CD14-positive monocyte (primary cell): ENCODE measurements around the gene ZNF879. TPM values are rescaled to one million over a fixed set of nuclear protein-coding genes. Genes with fewer than 3 reads are reported as not detected.
A peak's percentile ranks its signal among the peaks of the same experiment; 100 is the strongest.

Source experiments
- DNase-seq, 3 donors: peaks; one replicate each; pipeline ENCODE4 v3.0.0-alpha.2; 2011 to 2022
- H2AFZ ChIP-seq: 2 replicates; pipeline ENCODE4 v1.6.0; 2012; ENCODE audit warnings: mild to moderate bottlenecking, low read depth, low read length, inconsistent platforms; ENCODE audit not compliant: insufficient read depth, poor library complexity, severe bottlenecking
- H3K27ac ChIP-seq, 2 donors: 1 replicate in 1 of 2; 2 replicates in 1 of 2; pipeline ENCODE4 v1.5.1; 2012 to 2013; ENCODE audit warnings: low read length in 2 of 2, control low read depth in 1 of 2, inconsistent platforms in 1 of 2, low read depth in 1 of 2, mild to moderate bottlenecking in 1 of 2
- H3K27me3 ChIP-seq, 2 donors: one replicate each; pipeline versions ENCODE4 v1.6.0 to v1.6.1; 2011 to 2013; ENCODE audit warnings: low read length in 2 of 2; ENCODE audit not compliant: control insufficient read depth in 2 of 2, insufficient read depth in 2 of 2
- H3K36me3 ChIP-seq, 2 donors: replicated peaks in 1 of 2; 1 replicate in 1 of 2; 2 replicates in 1 of 2; pipeline versions ENCODE4 v1.5.1 to v1.6.1; 2012 to 2013; ENCODE audit warnings: low read length in 2 of 2, control low read depth in 1 of 2, inconsistent platforms in 1 of 2, mild to moderate bottlenecking in 1 of 2; ENCODE audit not compliant: insufficient read depth in 2 of 2, control insufficient read depth in 1 of 2
- H3K4me1 ChIP-seq, 2 donors: 1 replicate in 1 of 2; 2 replicates in 1 of 2; pipeline versions ENCODE4 v1.5.1 to v1.6.1; 2012 to 2013; ENCODE audit warnings: low read length in 2 of 2, control low read depth in 1 of 2, inconsistent platforms in 1 of 2, mild to moderate bottlenecking in 1 of 2, moderate library complexity in 1 of 2; ENCODE audit not compliant: insufficient read depth in 2 of 2, control insufficient read depth in 1 of 2
- H3K4me2 ChIP-seq: replicated peaks from 2 replicates; pipeline ENCODE3; 2012; ENCODE audit warnings: low read length, moderate library complexity, mild to moderate bottlenecking; ENCODE audit not compliant: poor library complexity, severe bottlenecking; ENCODE audit errors: extremely low read depth
- H3K4me3 ChIP-seq, 3 experiments: fragments of 200-600 bp in 1 of 3; sonication (generic) in 1 of 3; replicated peaks in 1 of 3; 1 replicate in 2 of 3; 2 replicates in 1 of 3; pipeline ENCODE4 v1.5.1; 2011 to 2013; ENCODE audit warnings: low read length in 3 of 3, mild to moderate bottlenecking in 3 of 3, control low read depth in 2 of 3, low read depth in 2 of 3, inconsistent platforms in 1 of 3, moderate library complexity in 1 of 3
- H3K79me2 ChIP-seq: 2 replicates; pipeline ENCODE4 v1.6.0; 2012; ENCODE audit warnings: mild to moderate bottlenecking, control low read depth, inconsistent platforms, low read length, moderate library complexity; ENCODE audit not compliant: insufficient read depth
- H3K9ac ChIP-seq: 2 replicates; pipeline ENCODE4 v1.6.0; 2017; ENCODE audit warnings: low read length, mild to moderate bottlenecking; ENCODE audit not compliant: insufficient read depth, poor library complexity, severe bottlenecking
- H3K9me3 ChIP-seq, 2 donors: replicated peaks in 1 of 2; 1 replicate in 1 of 2; 2 replicates in 1 of 2; pipeline versions ENCODE4 v1.5.1 to v1.6.1; 2012 to 2013; ENCODE audit warnings: low read length in 2 of 2, control low read depth in 1 of 2; ENCODE audit not compliant: control insufficient read depth in 1 of 2, insufficient read depth in 1 of 2
- H4K20me1 ChIP-seq: 2 replicates; pipeline ENCODE4 v1.6.0; 2012; ENCODE audit warnings: mild to moderate bottlenecking, low read length, control low read depth, moderate library complexity; ENCODE audit not compliant: insufficient read depth
- H3K27ac Mint-ChIP-seq, 7 donors: one replicate each; pipeline ENCODE4 v1.8.0; 2020; ENCODE audit warnings: mild to moderate bottlenecking in 7 of 7, mixed read lengths in 7 of 7, moderate library complexity in 6 of 7, inconsistent platforms in 2 of 7
- H3K27me3 Mint-ChIP-seq, 3 donors: one replicate each; pipeline ENCODE4 v1.8.0; 2021 to 2022; ENCODE audit warnings: low read depth in 3 of 3, mild to moderate bottlenecking in 3 of 3, mixed read lengths in 3 of 3, moderate library complexity in 3 of 3, inconsistent platforms in 1 of 3
- H3K36me3 Mint-ChIP-seq, 2 donors: one replicate each; pipeline ENCODE4 v1.8.0; 2020; ENCODE audit warnings: mixed read lengths in 2 of 2, inconsistent platforms in 1 of 2, mild to moderate bottlenecking in 1 of 2
- H3K4me1 Mint-ChIP-seq: one replicate; pipeline ENCODE4 v1.8.0; 2020; ENCODE audit warnings: mild to moderate bottlenecking, mixed read lengths
- H3K4me3 Mint-ChIP-seq, 2 donors: one replicate each; pipeline ENCODE4 v1.8.0; 2020; ENCODE audit warnings: mild to moderate bottlenecking in 2 of 2, mixed read lengths in 2 of 2, moderate library complexity in 1 of 2
- H3K9me3 Mint-ChIP-seq, 7 donors: one replicate each; pipeline ENCODE4 v1.8.0; 2020 to 2022; ENCODE audit warnings: mixed read lengths in 7 of 7, mild to moderate bottlenecking in 6 of 7, moderate library complexity in 6 of 7, inconsistent platforms in 2 of 7
- CTCF ChIP-seq: fragments of 200-600 bp; IDR thresholded peaks from one replicate; pipeline ENCODE4 v1.8.0; 2022; ENCODE audit warnings: antibody characterized with exemption, mild to moderate bottlenecking
- WGBS: methylation state at CpG from one replicate; pipeline ENCODE4 v1.1.5; 2013; ENCODE audit warnings: missing lambda C conversion rate; ENCODE audit not compliant: insufficient coverage; 5-methylcytosine and 5-hydroxymethylcytosine counted together
- intact Hi-C, 2 donors: fragments of 100-400 bp; cut with micrococcal nuclease; formaldehyde crosslinking; loops; one replicate each; pipeline versions ENCODE4 v1.15.0 to v1.15.1; 2023
- polyA plus RNA-seq, 3 donors: library from polyadenylated mRNA; depleted of rRNA in 1 of 3; unstranded in 2 of 3; stranded (reverse) in 1 of 3; fragments of 300-500 nt in 2 of 3; fragments of >200 nt in 1 of 3; fragmentation: Illumina TruSeq in 2 of 3; gene quantifications; 1 replicate in 2 of 3; 2 replicates in 1 of 3; pipeline ENCODE4 v1.2.3, GENCODE V29; 2012 to 2021

The ZNF879 gene
- polyA plus RNA-seq, 3 donors, result 0.61 to 1.4 (median 0.71) TPM

GRCh38 chr5:178993236-178993765, 30.3 kb upstream of the ZNF879 start:
- Histone ChIP-seq H4K20me1 (no peaks in the 10 kb centered on the region), H3K27me3 (peaks cover 0 to 35% of the 10 kb centered on the region in 2 donors), H3K36me3 (no peaks in the 10 kb centered on the region), H3K4me3 (no peak overlapping the region), H3K9ac (no peak overlapping the region), H3K9me3 (peaks cover 44 to 62% of the 10 kb centered on the region in 2 donors), H3K4me2 (no peak overlapping the region), H3K4me1 (no peaks in the 10 kb centered on the region), H2AFZ (no peak overlapping the region), H3K27ac (no peak overlapping the region), H3K79me2 (no peaks in the 10 kb centered on the region)
- no peak for DNase-seq
- Mint-ChIP-seq H3K4me1 (no peaks in the 10 kb centered on the region), H3K36me3 (no peaks in the 10 kb centered on the region), H3K9me3 (peaks cover 35 to 68% (median 51%) of the 10 kb centered on the region in 7 donors), H3K27me3 (peaks cover 33 to 46% (median 40%) of the 10 kb centered on the region in 3 donors), H3K27ac (no peak overlapping the region), H3K4me3 (peak overlapping the region in 1 of 2 donors; percentile 77)
- TF ChIP-seq CTCF, result no peak
- intact Hi-C loops, result no loop called here
- 7% methylated on average over 17 of the region's 20 CpGs for WGBS

GRCh38 chr5:178993955-178994579, 29.5 kb upstream of the ZNF879 start:
- H3K36me3 Mint-ChIP-seq, result no peaks in the 10 kb centered on the region
- H3K4me3 ChIP-seq, result no peak overlapping the region
- no peak overlapping the region for H3K9ac ChIP-seq
- H3K9me3 Mint-ChIP-seq, result peaks cover 32 to 67% (median 50%) of the 10 kb centered on the region in 7 donors
- WGBS, result 22% methylated on average over 52 of the region's 53 CpGs
- H3K36me3 ChIP-seq, result no peaks in the 10 kb centered on the region
- no peak overlapping the region for H2AFZ ChIP-seq
- no peak overlapping the region for H3K4me2 ChIP-seq
- TF ChIP-seq CTCF, result no peak
- H3K27me3 ChIP-seq, result peaks cover 0 to 35% of the 10 kb centered on the region in 2 donors
- no peak overlapping the region for H3K27ac Mint-ChIP-seq
- H3K9me3 ChIP-seq, result peaks cover 43 to 55% of the 10 kb centered on the region in 2 donors
- peaks cover 33 to 48% (median 38%) of the 10 kb centered on the region in 3 donors for H3K27me3 Mint-ChIP-seq
- no peaks in the 10 kb centered on the region for H4K20me1 ChIP-seq
- DNase-seq, result no peak
- H3K4me3 Mint-ChIP-seq, result peak overlapping the region in 1 of 2 donors; percentile 77
- H3K79me2 ChIP-seq, result no peaks in the 10 kb centered on the region
- intact Hi-C loops, result no loop called here
- H3K4me1 ChIP-seq, result no peaks in the 10 kb centered on the region
- H3K27ac ChIP-seq, result no peak overlapping the region
- no peaks in the 10 kb centered on the region for H3K4me1 Mint-ChIP-seq
